Stimulated activated CD4-positive, alpha-beta T cell treated with anti-CD3 and anti-CD28 coated beads, Interleukin-12 subunit alpha, Interleukin-12 subunit beta, amount 100 ng/mL, for 48 hours (primary cell): ENCODE results near the gene PCGF1.

Experiments
- DNase-seq, 3 donors: peaks; one replicate each; pipeline ENCODE4 v3.0.0-alpha.2; 2020; ENCODE audit warnings: low read depth in 2 of 3, low spot score in 1 of 3

Gene PCGF1

DNA sequence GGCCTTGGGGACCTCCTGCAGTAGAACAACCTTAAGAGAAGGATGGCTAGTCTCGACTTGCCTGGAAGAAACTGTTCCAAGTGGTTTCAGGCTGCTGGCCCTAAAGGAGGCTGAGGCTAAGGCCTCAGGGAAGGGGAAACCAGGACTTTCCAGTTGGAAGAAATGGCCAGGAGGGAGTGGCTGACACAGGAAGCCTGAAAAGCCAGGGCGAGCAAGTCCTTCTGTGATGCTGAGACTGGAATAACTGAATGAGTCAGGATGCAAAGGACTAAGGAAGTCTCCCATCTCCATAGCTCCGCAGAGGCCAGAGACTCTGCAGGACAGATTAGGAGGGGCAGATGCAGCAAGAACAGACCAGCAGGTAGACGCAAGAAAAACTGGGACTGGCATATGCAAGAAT lies 29.6 kb upstream of the PCGF1 start:
- no peak for DNase-seq

- no peak for DNase-seq
Measured at GRCh38 chr2:74536166-74536950, 28.9 kb upstream of the PCGF1 start.

DNA sequence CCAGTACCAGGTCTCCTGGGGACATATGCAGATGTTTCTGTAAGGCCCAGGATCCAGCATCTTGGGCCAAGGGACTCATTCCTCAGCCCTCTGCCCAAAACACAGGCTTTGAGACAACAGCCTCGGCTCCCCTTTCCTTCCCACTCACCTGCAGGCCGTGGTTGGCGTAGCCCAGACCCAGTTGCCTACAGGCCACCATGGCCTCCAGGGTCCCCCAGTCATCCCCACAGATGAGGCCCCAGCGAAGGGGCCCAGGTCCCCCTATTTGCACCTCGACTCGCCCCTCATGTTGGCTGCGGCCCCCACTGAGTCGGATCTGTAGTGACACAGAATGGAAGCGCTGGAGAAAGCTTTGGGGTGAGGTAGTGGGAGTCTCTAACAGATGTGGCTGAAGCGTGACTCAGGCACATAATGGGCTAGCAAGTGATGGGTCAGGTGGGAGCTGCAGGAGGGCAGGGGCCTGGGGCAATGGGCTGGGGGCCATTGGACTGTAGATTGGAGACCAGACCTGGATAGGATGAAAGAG lies 28.0 kb upstream of the PCGF1 start:
- DNase-seq: no peak

- DNase-seq: no peak
Measured at GRCh38 chr2:74534411-74534810, 26.9 kb upstream of the PCGF1 start.

DNA sequence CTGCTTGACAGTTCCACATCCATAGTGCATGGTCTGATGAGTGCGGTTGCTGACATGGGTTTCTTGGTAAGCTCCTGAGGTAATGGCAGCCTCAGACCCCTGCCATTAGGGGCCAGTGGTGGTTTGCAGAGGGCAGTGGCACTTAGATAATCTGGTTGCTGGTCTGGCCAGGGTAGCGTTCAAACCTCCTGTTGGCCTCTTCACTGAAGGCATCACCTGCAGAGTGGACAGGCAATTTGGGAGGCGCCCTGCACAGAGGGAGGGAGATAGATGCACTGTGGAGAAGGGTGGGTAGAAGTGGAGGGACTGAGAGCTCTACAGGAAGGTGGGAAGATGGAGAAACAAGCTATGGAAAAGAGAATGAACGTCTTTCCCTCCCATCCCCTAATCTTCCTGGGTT lies 26.0 kb upstream of the PCGF1 start:
- no peak for DNase-seq

GRCh38 chr2:74532222-74532621 lies 24.7 kb upstream of the PCGF1 start:
- no peak for DNase-seq

GRCh38 chr2:74531666-74532065 lies 24.2 kb upstream of the PCGF1 start:
- no peak for DNase-seq

DNA sequence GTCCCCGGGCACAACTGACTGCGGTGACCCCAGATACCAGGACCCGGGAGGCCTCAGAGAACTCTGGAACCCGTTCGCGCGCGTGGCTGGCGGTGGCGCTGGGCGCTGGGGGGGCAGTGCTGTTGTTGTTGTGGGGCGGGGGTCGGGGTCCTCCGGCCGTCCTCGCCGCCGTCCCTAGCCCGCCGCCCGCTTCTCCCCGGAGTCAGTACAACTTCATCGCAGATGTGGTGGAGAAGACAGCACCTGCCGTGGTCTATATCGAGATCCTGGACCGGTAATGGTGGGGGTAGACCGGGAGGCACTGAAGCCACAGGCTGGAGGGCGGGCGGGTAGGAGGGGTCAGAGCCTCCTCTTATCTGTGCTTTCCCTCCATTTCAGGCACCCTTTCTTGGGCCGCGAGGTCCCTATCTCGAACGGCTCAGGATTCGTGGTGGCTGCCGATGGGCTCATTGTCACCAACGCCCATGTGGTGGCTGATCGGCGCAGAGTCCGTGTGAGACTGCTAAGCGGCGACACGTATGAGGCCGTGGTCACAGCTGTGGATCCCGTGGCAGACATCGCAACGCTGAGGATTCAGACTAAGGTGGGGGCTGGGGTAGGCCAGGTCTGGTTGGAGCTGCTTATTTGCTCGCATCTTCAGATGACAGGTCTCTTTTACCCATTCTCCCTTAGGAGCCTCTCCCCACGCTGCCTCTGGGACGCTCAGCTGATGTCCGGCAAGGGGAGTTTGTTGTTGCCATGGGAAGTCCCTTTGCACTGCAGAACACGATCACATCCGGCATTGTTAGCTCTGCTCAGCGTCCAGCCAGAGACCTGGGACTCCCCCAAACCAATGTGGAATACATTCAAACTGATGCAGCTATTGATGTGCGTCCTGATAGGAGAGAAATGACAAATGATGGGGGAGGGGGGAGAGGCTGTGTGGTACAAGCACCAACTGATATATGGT lies 23.0 kb upstream of the PCGF1 start:
- peak in 1 of 3 donors; percentile 39 for DNase-seq

DNA sequence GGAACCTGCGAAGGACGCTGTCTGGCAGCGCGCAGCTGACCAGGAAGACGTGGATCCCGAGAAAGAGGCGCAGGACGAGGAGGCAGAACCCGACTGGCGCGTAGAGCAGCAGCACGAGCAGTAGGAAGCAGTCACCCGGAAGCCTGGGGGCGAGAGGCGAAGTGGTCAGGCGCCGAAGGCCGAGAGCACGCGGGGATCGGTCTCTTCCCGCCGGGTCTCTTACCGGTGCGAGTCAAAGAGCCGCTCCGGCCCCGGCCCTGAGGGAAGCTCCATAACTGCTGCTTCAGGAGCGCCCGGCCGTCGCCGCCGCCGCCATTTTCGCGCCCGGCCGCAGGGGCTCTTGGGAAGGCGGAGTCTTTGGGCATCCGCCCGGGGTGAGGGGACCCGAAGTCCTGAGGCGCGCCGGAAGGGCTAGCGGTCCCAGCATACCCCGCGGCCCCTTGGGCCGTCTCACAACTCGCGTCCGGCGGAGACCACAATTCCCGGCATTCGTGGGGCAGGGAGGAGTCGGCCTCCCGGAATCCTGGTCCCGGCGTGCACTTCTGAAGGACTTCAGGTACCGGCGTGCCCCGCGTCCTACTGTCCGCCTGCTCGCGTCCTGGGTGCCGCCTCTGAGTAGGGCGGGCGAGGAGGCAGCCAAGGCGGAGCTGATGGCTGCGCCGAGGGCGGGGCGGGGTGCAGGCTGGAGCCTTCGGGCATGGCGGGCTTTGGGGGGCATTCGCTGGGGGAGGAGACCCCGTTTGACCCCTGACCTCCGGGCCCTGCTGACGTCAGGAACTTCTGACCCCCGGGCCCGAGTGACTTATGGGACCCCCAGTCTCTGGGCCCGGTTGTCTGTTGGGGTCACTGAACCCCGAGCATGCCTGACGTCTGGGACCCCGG lies 22.1 kb upstream of the PCGF1 start, which contains the start of the genes AUP1 and HTRA2:
AUP1 (minus strand) TSS at position 350 of the 882 bp plus-strand sequence; CDS start at position 273, 77 bp downstream.
HTRA2 (plus strand) TSS at position 577 of the 882 bp plus-strand sequence; CDS start at position 651, 74 bp downstream.
- peak; percentile 86 to 94 (median 92) for DNase-seq

- DNase-seq: no peak
Measured at GRCh38 chr2:74528600-74529356, 21.3 kb upstream of the PCGF1 start.

DNA sequence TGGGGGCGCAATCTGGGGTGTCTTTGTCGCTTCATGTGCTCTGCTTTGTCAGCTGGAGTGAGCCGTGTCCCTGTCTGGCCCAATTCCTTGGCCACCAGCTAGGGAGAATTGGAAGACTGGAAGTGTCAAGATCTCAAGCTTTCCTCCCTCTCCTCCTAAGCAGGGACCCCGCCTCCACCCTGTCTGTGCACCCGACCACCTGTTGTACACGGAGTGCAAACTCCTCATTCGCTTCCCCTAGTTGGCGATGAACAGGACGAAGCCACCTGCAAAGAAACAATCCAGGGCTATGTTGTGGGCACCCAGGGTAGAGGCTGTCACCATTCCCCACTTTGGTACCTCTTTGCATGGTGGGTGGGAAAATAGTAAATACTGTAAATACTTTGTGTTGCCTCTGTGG lies 20.2 kb upstream of the PCGF1 start:
- DNase-seq: no peak

DNA sequence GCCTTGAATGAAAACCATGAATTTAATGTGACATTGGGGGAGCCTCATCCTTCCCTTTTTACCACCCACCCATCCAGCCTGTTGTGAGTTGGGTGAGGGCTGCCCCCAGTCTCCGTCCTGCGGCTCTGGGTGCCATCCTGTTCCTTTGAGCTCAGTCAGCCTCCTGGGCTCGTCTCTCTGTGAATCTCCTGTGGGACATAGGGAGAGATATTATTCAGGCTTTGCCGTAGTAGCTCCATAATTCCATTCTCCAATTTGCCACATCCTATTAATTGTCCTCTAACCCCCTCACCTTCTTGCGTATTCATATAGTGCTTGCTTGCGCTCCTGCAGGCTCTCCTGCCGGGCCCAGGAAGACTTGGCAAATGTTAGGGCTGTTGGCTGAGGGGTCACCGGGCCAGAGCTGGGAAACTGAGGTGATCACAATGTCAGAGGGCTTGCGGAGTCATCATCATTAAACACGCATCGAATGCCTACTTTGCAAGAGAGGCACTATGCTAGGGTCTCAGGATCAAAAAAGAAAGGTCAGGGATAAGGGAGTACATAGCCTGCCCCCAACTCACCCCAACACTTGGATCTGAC lies 19.2 kb upstream of the PCGF1 start:
- no peak for DNase-seq

DNA sequence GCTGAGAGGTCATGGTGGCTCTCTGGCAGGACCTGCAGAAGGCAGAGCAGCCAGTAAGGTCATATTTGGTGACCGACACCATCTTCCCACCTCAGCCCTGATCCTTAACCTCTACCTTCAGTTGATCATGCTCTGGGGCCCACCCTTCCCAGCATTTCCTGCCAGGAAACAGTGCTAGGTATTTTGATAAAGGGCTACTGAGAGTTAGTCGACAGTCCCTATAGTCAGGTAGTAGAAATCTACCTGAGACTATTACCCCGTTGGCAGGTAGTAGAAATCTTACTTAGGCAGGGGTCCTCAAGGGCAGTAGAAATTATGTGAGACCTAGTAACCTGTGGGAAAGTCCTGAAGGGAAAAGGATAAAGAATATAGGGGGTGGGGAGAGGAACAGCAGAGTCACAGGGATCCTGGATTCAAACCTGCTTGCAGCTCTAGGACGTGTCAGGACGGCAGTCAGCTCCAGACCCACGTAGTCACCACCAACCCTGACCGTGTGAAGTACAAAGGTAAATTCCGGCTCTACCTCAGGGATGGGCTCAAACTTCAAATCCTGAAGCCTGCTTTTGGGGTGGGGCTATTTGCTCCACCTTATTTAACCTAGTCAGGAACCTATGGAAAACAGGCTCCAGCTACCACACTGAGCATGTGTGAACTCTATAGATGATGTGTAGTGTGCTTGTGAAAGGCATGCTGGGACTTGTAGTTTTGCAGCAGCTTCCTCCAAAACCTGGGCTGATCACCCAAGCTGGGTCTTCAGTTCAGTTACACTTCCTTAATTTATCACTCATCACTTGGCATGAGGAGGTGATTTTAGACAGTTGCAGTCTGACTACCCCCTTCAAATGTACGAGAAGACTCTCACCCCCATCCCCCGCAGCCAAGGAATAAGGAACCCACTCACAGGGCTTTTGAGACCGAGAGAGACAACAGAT lies 18.5 kb upstream of the PCGF1 start, which contains the start of gene DQX1:
DQX1 (minus strand) TSS at position 515 of the 932 bp plus-strand sequence; CDS start at position 13, 502 bp downstream.
- no peak for DNase-seq

- no peak for DNase-seq
Measured at GRCh38 chr2:74524955-74525716, 17.6 kb upstream of the PCGF1 start.

DNA sequence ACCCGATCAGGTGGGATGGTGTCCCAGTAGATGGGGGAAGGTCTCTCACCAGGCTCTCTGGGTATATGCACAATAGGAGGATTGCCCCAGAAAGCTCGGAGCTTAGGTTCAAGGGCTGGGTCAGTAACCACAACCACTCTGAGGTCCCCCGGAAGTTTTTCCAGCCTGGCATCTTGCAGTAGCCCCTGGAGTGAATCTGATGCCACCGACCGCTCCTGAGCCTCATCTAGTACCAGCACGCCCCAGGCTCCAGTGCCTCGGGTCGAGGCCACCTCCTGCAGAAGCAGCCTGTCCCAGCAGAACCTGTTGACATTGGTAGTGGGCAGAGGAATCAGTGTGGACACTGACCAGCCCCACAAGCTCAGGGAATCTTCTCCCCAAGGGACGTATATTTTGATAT lies 16.5 kb upstream of the PCGF1 start:
- no peak for DNase-seq

- DNase-seq: no peak
Measured at GRCh38 chr2:74522516-74522915, 15.0 kb upstream of the PCGF1 start.

GRCh38 chr2:74516650-74517049 lies 9.2 kb upstream of the PCGF1 start:
- DNase-seq: no peak
